ENCODE data around the gene ERICH6.

GRCh38 chr3:150703299-150703755, 393 bp downstream of the ERICH6 start:
- TF ChIP-seq, protein P1, sequence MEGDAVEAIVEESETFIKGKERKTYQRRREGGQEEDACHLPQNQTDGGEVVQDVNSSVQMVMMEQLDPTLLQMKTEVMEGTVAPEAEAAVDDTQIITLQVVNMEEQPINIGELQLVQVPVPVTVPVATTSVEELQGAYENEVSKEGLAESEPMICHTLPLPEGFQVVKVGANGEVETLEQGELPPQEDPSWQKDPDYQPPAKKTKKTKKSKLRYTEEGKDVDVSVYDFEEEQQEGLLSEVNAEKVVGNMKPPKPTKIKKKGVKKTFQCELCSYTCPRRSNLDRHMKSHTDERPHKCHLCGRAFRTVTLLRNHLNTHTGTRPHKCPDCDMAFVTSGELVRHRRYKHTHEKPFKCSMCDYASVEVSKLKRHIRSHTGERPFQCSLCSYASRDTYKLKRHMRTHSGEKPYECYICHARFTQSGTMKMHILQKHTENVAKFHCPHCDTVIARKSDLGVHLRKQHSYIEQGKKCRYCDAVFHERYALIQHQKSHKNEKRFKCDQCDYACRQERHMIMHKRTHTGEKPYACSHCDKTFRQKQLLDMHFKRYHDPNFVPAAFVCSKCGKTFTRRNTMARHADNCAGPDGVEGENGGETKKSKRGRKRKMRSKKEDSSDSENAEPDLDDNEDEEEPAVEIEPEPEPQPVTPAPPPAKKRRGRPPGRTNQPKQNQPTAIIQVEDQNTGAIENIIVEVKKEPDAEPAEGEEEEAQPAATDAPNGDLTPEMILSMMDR (conservative IDR thresholded peaks at IDR 0.05; ENCODE audit: low read depth, low read length): no peak
- no peak for TF ChIP-seq EZH2 (IDR thresholded peaks at IDR 0.05; ENCODE audit: low read length, unreplicated experiment)

Measured in PC-3 (cell line).